Activated CD4-positive, alpha-beta T cell treated with anti-CD3 and anti-CD28 coated beads, Interleukin-2, amount 10 ng/mL, durations not matched to agents 7 days and 5 days (primary cell): ENCODE results near the gene RAB40B. TPM values are rescaled to one million over a fixed set of nuclear protein-coding genes. Genes with fewer than 3 reads are reported as not detected.

Experiments
- CTCF ChIA-PET: fragments of 350-600 bp; sonication (Branson Sonifier 250); formaldehyde crosslinking; loops from one replicate; lab custom pipeline; 2021; ENCODE audit warnings: antibody characterized with exemption; lab: Charles Lee
- POLR2A ChIA-PET: fragments of 350-600 bp; sonication (Branson Sonifier 250); formaldehyde crosslinking; loops from one replicate; lab custom pipeline; 2021; ENCODE audit warnings: antibody characterized with exemption; lab: Charles Lee
- DNase-seq: peaks from one replicate; pipeline ENCODE4 v3.0.0-alpha.2; 2020
- H3K27ac Mint-ChIP-seq: one replicate; pipeline ENCODE4 v1.8.0; 2021; ENCODE audit warnings: mild to moderate bottlenecking, moderate library complexity, mixed read lengths
- H3K27me3 Mint-ChIP-seq: one replicate; pipeline ENCODE4 v1.8.0; 2021; ENCODE audit warnings: mixed read lengths
- H3K36me3 Mint-ChIP-seq: one replicate; pipeline ENCODE4 v1.8.0; 2021; ENCODE audit warnings: low read depth, mixed read lengths
- H3K4me1 Mint-ChIP-seq: one replicate; pipeline ENCODE4 v1.8.0; 2021; ENCODE audit warnings: mixed read lengths
- H3K4me3 Mint-ChIP-seq: one replicate; pipeline ENCODE4 v1.8.0; 2021; ENCODE audit warnings: mild to moderate bottlenecking, moderate library complexity, mixed read lengths
- H3K9me3 Mint-ChIP-seq: one replicate; pipeline ENCODE4 v1.8.0; 2021; ENCODE audit warnings: mixed read lengths
- total RNA-seq, 2 experiments: library from RNA; stranded (reverse); gene quantifications; one replicate each; pipeline ENCODE4 v1.2.3, GENCODE V29; 2021

RAB40B gene
- total RNA-seq, 2 experiments from 2014 or later = 1.7 to 2.2 TPM

GRCh38 chr17:82619211-82619610 is 79.3 kb downstream of the RAB40B start:
- DNase-seq = no peak
- H3K36me3 Mint-ChIP-seq = peaks cover 40% of the 10 kb centered on the region
- no peaks in the 10 kb centered on the region for H3K4me1 Mint-ChIP-seq
- CTCF ChIA-PET = no interaction called here
- POLR2A ChIA-PET = no interaction called here
- no peaks in the 10 kb centered on the region for H3K27me3 Mint-ChIP-seq
- no peak overlapping the region for H3K27ac Mint-ChIP-seq
- H3K9me3 Mint-ChIP-seq = no peaks in the 10 kb centered on the region
- no peak overlapping the region for H3K4me3 Mint-ChIP-seq

DNA sequence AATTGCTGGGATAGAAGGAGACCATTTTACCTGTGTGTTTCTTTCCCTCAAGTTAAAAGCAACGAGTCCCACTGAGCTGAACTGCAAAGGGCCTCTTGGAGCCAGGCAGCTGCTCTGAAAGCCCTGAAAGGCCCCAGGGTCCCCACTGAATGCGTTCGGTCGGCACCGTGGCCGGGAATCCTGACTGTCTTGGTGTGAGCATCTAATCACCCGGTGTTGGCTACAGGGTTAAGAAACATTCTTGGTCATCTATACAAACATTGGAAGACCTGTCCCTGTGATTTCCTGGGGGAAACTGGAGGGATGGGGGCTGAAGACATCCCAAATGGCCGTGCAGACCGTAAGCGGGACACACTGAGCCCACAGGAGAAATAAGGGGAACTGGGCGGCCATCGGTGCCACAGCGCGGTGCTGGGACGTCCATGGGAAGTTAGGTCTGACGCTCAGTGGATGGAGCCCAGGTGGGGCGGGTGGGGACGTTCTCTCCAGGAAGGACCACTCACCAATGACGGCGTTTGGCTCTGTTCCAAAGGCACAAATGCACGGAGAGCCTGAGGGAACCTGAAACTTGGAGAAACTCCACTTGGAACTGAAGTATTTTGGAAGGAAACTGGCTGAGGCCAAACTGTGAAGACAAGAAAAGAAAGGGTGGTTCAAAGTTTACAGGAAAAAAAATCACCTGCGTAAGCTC is 82.3 kb downstream of the RAB40B start:
- ChIA-PET CTCF (no interaction called here), POLR2A (no interaction called here)
- Mint-ChIP-seq H3K9me3 (no peaks in the 10 kb centered on the region), H3K4me1 (no peaks in the 10 kb centered on the region), H3K27me3 (no peaks in the 10 kb centered on the region), H3K27ac (no peak overlapping the region), H3K36me3 (peaks cover 37% of the 10 kb centered on the region), H3K4me3 (no peak overlapping the region)
- DNase-seq = no peak

GRCh38 chr17:82615084-82616020 is 83.1 kb downstream of the RAB40B start:
- Mint-ChIP-seq H3K4me1 (no peaks in the 10 kb centered on the region), H3K36me3 (peaks cover 33% of the 10 kb centered on the region), H3K9me3 (no peaks in the 10 kb centered on the region), H3K4me3 (no peak overlapping the region), H3K27me3 (no peaks in the 10 kb centered on the region), H3K27ac (no peak overlapping the region)
- ChIA-PET POLR2A (no interaction called here), CTCF (no interaction called here)
- DNase-seq = no peak

GRCh38 chr17:82614095-82614631 is 84.3 kb downstream of the RAB40B start:
- DNase-seq = no peak
- no peaks in the 10 kb centered on the region for H3K27me3 Mint-ChIP-seq
- peaks cover 34% of the 10 kb centered on the region for H3K36me3 Mint-ChIP-seq
- ChIA-PET CTCF (no interaction called here), POLR2A (no interaction called here)
- no peaks in the 10 kb centered on the region for H3K9me3 Mint-ChIP-seq
- H3K4me3 Mint-ChIP-seq = no peak overlapping the region
- H3K27ac Mint-ChIP-seq = no peak overlapping the region
- H3K4me1 Mint-ChIP-seq = no peaks in the 10 kb centered on the region

GRCh38 chr17:82613283-82614094 is 85.0 kb downstream of the RAB40B start:
- Mint-ChIP-seq H3K27ac (no peak overlapping the region), H3K4me3 (no peak overlapping the region), H3K36me3 (peaks cover 28% of the 10 kb centered on the region), H3K27me3 (no peaks in the 10 kb centered on the region), H3K9me3 (no peaks in the 10 kb centered on the region), H3K4me1 (no peaks in the 10 kb centered on the region)
- no peak for DNase-seq
- POLR2A ChIA-PET = no interaction called here
- CTCF ChIA-PET = no interaction called here

DNA sequence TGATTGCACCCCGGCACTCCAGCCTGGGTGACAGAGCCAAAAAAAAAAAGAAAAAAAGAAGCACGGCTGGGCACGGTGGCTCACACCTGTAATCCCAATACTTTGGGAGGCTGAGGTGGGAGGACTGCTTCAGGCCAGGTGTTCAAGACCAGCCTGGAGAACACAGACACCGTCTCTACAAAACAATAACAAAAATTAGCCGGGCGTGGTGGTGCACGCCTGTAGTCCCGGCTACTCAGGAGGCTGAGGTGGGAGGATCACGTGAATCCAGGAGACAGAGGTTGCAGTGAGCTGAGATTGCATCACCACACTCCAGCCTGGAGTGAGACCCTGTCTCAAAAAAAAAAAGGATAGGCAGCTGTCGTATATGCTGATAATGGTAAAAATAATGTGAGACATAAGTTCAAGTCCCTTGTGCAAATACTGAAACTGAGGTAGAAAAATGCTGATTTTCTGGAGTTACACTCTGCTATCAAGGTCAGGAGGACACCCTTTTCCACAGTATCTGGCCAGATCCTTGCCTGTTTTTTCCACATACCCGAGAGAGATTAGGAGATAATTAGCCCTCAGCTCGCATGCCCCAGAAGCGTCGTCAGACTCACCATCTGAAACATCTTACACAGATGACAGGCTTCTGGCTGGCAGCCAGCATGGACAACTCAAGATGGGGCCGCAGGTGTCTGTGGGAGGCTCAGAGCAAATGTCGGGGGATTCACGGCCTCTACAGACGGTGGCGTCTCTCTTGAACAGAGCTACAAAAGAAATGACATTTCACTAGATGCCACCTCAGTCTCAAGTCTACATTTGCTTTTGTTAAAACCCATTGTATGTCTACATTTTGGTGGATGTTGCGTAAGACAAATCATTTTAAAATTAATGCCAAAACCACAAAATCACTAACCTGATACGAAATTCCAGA is 87.1 kb downstream of the RAB40B start:
- H3K4me3 Mint-ChIP-seq = no peak overlapping the region
- H3K36me3 Mint-ChIP-seq = peaks cover 22% of the 10 kb centered on the region
- DNase-seq = no peak
- CTCF ChIA-PET = no interaction called here
- POLR2A ChIA-PET = no interaction called here
- H3K9me3 Mint-ChIP-seq = no peaks in the 10 kb centered on the region
- H3K27ac Mint-ChIP-seq = no peak overlapping the region
- H3K27me3 Mint-ChIP-seq = no peaks in the 10 kb centered on the region
- no peaks in the 10 kb centered on the region for H3K4me1 Mint-ChIP-seq

- ChIA-PET POLR2A (no interaction called here), CTCF (interaction anchor here (1.1 kb wide), 1 partner anchor 15 kb away, joined by 3 read pairs; no protein-coding TSS in a partner anchor)
- H3K4me3 Mint-ChIP-seq = no peak overlapping the region
- no peaks in the 10 kb centered on the region for H3K27me3 Mint-ChIP-seq
- H3K9me3 Mint-ChIP-seq = no peaks in the 10 kb centered on the region
- H3K27ac Mint-ChIP-seq = peak overlapping the region; percentile 34
- peaks cover 19% of the 10 kb centered on the region for H3K36me3 Mint-ChIP-seq
- no peak for DNase-seq
- H3K4me1 Mint-ChIP-seq = no peaks in the 10 kb centered on the region
Measured at GRCh38 chr17:82609655-82610054, 88.8 kb downstream of the RAB40B start.

- peaks cover 5% of the 10 kb centered on the region for H3K4me1 Mint-ChIP-seq
Measured at GRCh38 chr17:82608816-82609215, 89.7 kb downstream of the RAB40B start.

DNA sequence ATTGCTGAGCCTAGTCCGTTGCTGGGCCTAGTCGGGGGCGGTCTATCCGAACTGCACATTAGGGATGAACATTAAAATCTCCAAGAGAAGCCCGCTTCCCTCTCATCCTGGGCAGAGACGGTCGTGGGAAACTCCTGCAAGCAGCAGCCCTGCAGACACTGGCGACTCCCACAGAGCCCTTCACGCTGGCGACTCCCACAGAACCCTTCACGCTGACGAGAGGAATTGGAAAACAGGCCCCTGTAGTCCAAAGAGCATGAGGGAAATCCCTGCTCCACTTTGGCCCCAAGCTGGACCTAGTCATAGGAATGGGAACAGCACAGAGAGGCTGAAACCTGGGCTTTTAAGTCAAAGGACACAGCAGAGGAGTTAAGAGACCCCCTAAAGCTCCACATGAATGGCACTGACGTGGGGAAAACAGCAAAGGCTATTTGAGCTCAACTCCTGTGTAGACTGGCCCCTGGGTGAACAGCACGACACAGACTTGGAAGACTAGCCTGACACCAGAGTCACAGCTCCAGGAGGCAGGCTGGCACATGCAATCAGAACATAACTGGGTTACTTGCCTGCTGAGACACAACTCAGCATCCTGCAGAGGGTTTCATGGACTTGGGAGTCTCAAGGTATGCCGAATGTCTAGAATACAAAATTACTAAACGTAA is 92.4 kb downstream of the RAB40B start:
- H3K4me3 Mint-ChIP-seq = no peak overlapping the region
- no peak for DNase-seq
- peaks cover 15% of the 10 kb centered on the region for H3K4me1 Mint-ChIP-seq
- POLR2A ChIA-PET = no interaction called here
- H3K9me3 Mint-ChIP-seq = no peaks in the 10 kb centered on the region
- CTCF ChIA-PET = interaction anchor here (0.8 kb wide), 1 partner anchor 26 kb away, joined by 3 read pairs; no protein-coding TSS in a partner anchor
- no peaks in the 10 kb centered on the region for H3K27me3 Mint-ChIP-seq
- H3K36me3 Mint-ChIP-seq = peaks cover 41% of the 10 kb centered on the region
- no peak overlapping the region for H3K27ac Mint-ChIP-seq

More at GRCh38 chr17:82608816-82609215, 89.7 kb downstream of the RAB40B start:
- POLR2A ChIA-PET = no interaction called here
- Mint-ChIP-seq H3K9me3 (no peaks in the 10 kb centered on the region), H3K4me3 (no peak overlapping the region), H3K27ac (no peak overlapping the region), H3K27me3 (no peaks in the 10 kb centered on the region), H3K36me3 (peaks cover 23% of the 10 kb centered on the region)
- no peak for DNase-seq
- CTCF ChIA-PET = interaction anchor here (1.1 kb wide), 1 partner anchor 14 kb away, joined by 3 read pairs; no protein-coding TSS in a partner anchor
